ENCODE data around the gene CLDN14.

- TF ChIP-seq, protein P1, sequence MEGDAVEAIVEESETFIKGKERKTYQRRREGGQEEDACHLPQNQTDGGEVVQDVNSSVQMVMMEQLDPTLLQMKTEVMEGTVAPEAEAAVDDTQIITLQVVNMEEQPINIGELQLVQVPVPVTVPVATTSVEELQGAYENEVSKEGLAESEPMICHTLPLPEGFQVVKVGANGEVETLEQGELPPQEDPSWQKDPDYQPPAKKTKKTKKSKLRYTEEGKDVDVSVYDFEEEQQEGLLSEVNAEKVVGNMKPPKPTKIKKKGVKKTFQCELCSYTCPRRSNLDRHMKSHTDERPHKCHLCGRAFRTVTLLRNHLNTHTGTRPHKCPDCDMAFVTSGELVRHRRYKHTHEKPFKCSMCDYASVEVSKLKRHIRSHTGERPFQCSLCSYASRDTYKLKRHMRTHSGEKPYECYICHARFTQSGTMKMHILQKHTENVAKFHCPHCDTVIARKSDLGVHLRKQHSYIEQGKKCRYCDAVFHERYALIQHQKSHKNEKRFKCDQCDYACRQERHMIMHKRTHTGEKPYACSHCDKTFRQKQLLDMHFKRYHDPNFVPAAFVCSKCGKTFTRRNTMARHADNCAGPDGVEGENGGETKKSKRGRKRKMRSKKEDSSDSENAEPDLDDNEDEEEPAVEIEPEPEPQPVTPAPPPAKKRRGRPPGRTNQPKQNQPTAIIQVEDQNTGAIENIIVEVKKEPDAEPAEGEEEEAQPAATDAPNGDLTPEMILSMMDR (IDR thresholded peaks at IDR 0.05; ENCODE audit: low read length) = no peak
- no peak for TF ChIP-seq EZH2 (IDR thresholded peaks at IDR 0.05; ENCODE audit: borderline replicate concordance, low read length)
Measured at GRCh38 chr21:36485476-36485875, 5.6 kb upstream of the CLDN14 start.

Measured in OCI-LY1 (cell line).